RCC 7860 (cell line): Measurements from ENCODE around the gene GGTLC1.
"Not testable (repeated sequence)": the region's sequence is repeated elsewhere in the genome, so short reads cannot be mapped to it uniquely, and the experiment has no call there.

ENCODE experiments used
- DNase-seq: peaks from one replicate; pipeline ENCODE4 v3.0.0-alpha.2; 2015; ENCODE audit warnings: low spot score
- FAIRE-seq: peaks from 2 replicates; lab custom pipeline; 2012; peaks lifted over from hg19 to GRCh38; lab: Jason Lieb, UNC

The GGTLC1 gene

DNA sequence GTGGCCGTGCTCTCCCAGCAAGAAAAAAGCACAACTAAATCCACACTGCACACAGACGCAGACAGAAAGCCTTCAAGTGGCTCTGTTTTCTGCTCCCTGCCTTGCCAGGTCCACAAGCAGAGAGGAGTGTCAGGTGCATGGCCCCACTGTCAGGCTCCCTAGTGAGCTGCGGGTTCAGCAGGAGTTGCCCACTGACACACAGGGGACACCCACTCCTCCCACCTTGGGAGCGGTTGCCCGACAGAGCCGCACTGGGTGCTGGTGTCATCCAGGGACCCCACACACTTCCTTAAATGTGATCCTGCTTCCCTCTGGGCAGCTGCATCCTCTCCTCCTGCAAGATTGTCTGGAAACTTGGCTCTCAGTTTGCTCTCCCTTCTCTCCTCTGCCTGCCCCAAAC lies 6.7 kb upstream of the GGTLC1 start:
- not testable (repeated sequence) for FAIRE-seq, DNase-seq

- DNase-seq, FAIRE-seq: not testable (repeated sequence)
These were observed 5.5 kb upstream of the GGTLC1 start for GRCh38 chr20:23994001-23994633.

DNA sequence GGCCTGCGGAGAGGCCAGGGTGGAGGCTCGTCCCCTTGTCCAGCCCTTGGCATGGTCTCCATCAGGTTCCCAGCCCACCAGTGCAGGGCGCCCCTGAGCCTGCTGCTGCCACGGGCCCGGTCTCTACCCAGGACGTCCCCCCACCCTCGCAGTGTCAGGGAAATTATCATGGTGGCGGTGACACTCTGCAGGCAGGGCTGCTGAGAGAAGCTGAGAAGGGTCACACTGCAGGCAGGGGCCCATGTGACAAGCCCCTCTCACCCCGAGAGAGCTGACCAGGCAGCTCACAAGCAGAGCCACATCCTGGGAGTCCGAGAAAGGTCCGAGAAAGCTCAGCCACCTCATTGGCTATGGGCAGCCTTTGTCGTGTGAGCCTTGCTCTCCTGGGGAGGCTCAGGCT lies 4.9 kb upstream of the GGTLC1 start:
- not testable (repeated sequence) for FAIRE-seq, DNase-seq

DNA sequence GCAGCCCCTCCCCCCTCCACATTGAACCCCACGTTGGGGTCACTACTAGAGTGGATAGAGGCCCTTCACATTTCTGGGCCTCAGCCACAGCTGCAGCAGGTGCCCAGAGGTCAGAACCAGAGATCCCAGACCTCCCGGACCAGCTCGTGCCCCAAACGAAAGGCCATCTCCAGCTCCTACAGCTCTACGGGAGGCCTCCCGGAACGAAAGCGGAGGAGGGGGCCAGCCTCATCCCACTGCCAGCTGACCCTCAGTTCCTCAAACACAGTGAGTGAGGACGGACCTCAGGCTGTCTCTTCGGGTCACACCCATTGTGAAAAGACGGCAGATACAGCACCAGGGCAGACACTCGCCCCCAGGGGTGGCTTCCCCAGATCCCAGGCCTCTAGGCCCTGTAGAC lies 1.7 kb upstream of the GGTLC1 start:
- not testable (repeated sequence) for DNase-seq, FAIRE-seq

GRCh38 chr20:23988966-23989365 lies 387 bp upstream of the GGTLC1 start:
- not testable (repeated sequence) for FAIRE-seq, DNase-seq

- not testable (repeated sequence) for FAIRE-seq, DNase-seq
These were observed 1.9 kb downstream of the GGTLC1 start for GRCh38 chr20:23986716-23987115.

DNA sequence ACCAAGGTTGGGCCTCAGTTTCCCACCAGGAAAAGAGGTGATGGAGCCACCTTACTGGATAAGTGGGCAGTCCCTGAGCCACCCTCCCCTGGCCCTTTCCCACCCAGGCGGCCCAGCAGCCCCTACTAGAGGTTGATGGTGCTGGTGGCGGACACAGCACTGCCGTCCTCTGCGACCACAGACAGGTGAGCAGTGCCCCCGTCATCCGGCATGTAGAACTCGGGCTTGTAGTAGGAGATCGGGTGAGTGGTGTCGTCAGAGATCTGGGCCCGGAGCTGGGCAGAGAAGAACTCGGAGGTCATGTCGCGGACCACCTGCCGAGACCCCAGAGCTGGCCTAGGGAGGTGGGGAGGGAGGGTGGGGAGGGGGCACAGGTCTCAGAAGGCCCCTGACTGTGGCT lies 2.3 kb downstream of the GGTLC1 start:
- DNase-seq, FAIRE-seq: not testable (repeated sequence)

GRCh38 chr20:23985790-23986225 lies 2.8 kb downstream of the GGTLC1 start:
- not testable (repeated sequence) for FAIRE-seq, DNase-seq

DNA sequence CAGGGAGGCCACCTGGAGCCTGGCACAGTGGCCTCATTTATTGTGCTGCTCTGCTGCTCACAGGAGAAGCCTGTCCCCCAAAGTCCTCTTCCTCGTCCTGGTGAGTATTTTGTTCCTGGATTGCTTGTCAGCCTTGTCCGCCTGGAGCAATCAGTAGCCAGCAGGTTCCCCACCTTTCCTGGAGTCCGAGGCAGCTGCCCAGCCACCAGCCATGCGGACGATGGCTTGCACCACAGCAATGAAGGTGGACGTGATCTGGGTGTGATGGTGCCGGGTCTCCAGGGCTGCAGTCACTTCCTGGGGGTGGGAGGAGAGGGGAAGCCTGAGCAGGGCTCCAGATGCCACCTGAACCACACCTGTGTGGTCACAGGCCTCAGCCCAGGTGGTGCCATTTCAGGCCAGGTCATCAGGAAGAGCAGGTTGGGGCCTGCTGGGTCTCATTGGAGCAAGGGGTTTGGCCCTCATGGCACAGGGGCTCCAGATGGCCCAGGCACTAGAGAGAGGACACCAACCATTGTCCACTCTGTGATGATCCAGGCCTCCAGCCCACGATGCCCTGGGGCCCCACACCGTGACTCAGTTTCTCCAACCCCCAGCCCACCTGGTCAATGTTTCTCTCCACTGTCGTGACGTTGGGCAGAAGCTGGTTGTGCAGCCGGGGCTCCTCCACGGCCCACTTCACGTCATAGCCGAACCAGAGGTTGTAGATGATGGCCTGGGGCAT lies 3.4 kb downstream of the GGTLC1 start:
- DNase-seq, FAIRE-seq: not testable (repeated sequence)

DNA sequence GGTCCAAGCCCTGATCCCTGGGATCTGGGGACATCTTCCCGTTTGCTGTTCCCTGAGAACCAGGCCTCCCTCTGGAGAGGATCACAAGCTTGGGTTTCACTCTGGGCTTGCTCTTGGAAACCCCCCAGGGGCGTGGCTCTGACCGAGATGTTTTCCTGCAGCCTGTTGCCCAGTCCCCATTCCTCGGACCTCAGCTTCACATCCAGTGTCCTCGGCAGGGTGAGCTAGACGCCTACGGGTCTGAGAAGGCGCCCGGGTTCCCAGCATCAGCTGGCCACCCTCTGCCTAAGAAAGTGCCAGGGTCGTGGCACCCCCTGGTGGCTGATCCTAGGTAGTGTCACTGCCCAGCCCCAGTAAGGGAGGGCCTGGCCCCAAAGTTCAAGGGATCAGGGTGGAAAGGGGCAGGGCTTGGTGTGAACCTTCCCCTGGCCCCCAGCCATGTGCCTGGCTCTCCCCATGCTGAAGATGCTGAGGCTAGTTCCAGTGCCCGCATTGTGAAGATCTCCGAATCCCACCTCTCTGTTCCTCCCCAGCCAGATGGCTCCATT lies 4.0 kb downstream of the GGTLC1 start:
- FAIRE-seq, result not testable (repeated sequence)

DNA sequence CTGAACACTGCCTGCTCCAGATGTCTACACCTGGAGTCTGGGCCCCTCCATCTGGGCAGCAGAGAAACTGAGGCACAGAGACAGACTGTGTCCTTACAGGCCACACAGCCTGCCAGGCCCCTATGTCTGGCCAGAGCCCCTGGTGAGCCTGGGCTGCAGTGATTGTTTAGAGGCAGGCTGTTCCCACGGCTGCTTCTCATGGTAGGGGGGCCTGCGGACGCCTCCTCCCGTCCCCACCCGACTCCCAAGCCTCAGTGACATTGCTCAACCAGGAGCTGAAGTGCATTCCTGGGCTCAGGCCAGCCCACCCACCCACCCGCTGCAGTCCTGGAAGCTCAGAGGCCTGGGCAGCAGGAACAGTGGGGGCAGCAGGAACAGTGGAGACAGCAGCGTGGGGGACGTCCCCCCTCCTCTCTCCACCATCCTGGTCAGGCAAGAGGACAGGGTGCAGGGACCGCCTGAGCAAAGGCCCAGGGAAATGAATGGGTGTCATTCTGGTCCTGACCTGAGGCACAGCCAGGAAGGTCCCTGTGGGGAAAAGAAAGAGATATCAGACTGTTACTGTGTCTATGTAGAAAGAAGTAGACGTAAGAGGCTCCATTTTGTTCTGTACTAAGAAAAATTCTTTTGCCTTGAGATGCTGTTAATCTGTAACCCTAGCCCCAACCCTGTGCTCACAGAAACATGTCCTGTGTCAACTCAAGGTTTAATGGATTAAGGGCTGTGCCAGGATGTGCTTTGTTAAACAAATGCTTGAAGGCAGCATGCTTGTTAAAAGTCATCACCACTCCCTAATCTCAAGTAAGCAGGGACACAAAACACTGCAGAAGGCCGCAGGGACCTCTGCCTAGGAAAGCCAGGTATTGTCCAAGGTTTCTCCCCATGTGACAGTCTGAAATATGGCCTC lies 6.2 kb downstream of the GGTLC1 start:
- not testable (repeated sequence) for FAIRE-seq, DNase-seq

More for the DNA sequence above, 4.0 kb downstream of the GGTLC1 start:
- DNase-seq, result not testable (repeated sequence)

DNA sequence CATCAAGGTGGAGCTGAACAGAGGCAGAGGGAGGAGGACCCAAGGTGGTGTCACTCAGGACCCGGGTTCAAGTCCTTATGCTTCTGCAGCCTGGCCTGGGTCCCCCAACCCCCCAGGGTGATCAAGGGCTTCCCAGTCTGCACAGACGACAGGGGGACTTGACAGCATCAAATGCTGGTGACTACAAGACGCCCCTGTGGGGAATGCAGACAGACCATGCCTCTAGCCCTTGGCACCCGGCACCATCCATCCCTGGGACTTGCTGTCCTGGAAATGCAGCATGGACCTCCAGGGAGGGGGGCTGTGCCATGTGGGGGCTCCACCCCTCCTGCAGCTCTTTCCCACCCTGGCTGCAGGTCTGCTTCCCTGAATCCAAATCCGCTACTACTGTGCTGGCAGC lies 7.1 kb downstream of the GGTLC1 start:
- not testable (repeated sequence) for FAIRE-seq, DNase-seq

- not testable (repeated sequence) for DNase-seq, FAIRE-seq
These were observed 7.6 kb downstream of the GGTLC1 start for GRCh38 chr20:23981014-23981413.

DNA sequence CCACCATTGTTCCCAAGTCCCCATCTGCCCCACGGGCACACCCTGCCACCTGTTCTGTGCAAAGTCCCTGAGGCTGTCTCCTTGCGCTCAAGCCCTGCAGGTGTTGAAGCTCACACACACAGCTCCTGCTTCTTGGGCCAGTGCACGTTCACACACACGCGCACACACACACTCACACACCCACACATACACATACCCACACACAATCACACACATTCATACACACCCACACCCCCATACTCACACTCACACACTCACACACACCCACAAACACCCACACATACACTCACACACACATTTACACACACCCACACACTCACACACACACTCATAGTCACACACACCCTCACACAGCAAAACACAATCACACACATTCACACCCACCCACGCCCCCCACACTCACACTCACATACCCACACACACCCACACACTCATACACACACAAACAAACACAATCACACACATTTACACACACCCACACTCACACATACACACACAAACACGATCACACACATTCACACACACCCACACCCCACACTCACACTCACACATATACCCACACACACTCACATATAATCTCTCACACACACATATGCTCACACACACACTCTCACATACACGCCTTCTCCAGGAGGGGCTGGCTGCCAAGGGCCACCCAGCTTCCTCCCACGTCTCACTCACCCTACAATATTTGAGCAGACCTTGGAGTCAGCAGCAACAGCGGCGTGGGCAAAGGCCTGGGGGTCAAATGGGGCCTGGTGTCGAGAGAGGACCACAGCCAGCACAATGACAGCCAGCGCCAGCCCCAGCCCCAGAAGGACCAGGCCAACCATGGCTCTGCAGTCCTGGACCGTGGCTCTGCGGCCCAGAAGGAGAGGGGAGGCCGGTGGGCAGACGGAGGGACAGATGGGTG lies 8.4 kb downstream of the GGTLC1 start:
- FAIRE-seq, DNase-seq: not testable (repeated sequence)

GRCh38 chr20:23979380-23979779 lies 9.2 kb downstream of the GGTLC1 start:
- DNase-seq, FAIRE-seq: not testable (repeated sequence)

DNA sequence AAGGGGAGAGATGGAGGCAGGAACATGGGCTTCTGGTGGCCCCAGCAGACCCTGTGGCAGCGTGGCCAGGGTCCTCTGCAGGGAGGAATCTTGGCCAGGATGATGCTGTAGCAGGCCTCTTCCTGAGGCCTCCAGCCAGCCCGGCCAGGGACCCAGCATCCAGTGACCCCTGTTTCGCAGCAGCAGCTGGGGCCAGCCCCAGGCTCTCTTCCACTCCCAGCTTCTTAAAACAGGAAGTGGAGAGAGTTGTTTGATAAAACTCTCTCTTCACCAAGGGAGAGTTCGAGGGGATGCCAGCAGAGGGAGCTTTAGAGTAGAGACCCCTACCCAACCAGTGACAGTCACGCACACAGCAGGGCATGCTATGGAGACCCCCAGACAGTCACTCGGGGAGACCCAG lies 10.1 kb downstream of the GGTLC1 start:
- not testable (repeated sequence) for DNase-seq, FAIRE-seq

DNA sequence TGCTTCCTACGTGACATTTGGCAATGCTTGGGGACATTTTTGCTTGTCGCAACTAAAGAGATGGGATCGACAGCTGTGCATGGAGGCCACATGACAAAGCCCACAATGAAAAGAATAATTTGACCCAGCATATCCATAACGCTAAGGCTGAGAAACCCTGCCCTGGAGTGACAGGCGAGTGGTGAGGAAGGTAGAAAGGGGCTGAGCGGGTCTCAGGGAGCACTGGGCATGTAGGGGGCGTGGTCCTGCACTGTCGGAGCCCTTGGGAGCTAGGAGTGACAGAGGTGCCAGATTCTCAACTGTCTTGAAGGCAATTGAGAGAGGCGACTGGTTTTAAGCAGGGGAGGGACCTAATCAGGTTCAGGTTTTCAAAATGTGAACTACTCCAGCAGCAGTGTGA lies 13.6 kb downstream of the GGTLC1 start:
- no peak for FAIRE-seq
- no peak for DNase-seq

DNA sequence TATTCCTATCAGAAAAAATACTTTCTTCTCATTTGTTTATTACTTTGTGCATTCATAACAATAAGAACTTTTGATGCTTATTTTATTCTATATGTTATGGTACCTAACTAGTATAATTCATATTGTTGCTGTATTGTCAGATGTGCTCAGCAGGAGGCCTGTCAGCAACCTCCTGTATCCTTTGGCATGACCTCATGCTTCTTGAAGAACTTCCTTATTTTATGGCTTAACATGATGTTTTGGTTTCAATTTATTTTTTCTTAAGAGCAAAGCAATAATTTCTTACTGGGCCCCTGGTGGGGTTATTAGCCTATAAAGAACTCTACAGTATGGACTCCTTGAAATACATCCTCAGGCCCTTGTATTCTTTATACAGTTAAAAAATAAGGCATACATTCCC lies 17.3 kb downstream of the GGTLC1 start:
- DNase-seq (no peak), FAIRE-seq (no peak)

GRCh38 chr20:23970049-23970448 lies 18.5 kb downstream of the GGTLC1 start:
- DNase-seq, result no peak

DNA sequence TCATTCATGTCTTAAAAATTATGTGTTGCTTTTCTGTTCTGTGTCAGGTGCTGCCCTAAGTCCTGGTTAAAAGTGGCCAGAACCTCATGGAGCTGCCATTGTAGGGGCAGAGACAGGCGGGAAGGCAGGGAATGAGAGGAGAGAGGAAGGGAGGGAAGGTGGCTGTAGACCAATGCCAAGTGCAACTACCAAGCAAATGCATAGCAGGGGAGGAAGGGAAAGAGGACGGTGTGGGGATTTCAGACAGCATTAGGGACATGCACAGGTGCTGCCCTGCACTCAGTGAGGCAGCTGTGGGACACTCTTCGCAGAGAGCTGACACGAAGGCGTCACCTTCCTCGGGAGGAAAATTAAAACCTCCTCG lies 21.0 kb downstream of the GGTLC1 start:
- FAIRE-seq (no peak), DNase-seq (no peak)

More at GRCh38 chr20:23970049-23970448, 18.5 kb downstream of the GGTLC1 start:
- no peak for FAIRE-seq
